ENCODE data around the gene AXIN1.
"Not testable (repeated sequence)": the region's sequence is repeated elsewhere in the genome, so short reads cannot be mapped to it uniquely, and the experiment has no call there.

DNA sequence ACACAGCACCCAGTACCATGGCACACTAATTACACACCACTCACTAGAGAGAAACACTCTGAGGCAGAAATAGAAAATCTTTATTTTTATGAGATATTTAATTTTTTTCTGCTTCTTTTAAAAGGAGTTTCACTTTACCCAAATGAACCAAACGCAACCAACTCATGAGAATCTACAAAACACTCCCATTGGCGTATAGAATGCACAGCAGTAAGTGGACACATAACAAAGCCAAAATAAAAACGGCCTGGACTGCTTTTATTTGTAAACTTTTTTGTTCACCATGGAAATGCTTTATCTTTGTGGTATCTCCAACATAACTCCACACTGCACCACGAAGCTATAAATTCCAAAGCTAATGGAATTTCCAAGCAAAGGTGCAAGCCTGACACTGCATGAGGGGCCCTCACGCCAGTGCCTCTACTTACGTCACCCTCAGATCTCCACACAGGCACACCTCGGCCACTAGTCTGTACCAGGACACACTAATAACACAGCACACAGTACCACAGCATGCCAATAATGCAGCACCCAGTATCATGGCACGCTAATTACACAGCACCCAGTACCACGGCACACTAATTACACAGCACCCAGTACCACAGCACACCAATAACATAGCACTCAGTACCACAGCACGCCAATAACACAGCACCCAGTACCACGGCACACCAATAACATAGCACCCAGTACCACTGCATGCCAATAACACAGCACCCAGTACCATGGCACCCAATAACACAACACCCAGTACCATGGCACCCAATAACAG lies 17.5 kb downstream of the AXIN1 start:
- TF ChIP-seq, protein P1, sequence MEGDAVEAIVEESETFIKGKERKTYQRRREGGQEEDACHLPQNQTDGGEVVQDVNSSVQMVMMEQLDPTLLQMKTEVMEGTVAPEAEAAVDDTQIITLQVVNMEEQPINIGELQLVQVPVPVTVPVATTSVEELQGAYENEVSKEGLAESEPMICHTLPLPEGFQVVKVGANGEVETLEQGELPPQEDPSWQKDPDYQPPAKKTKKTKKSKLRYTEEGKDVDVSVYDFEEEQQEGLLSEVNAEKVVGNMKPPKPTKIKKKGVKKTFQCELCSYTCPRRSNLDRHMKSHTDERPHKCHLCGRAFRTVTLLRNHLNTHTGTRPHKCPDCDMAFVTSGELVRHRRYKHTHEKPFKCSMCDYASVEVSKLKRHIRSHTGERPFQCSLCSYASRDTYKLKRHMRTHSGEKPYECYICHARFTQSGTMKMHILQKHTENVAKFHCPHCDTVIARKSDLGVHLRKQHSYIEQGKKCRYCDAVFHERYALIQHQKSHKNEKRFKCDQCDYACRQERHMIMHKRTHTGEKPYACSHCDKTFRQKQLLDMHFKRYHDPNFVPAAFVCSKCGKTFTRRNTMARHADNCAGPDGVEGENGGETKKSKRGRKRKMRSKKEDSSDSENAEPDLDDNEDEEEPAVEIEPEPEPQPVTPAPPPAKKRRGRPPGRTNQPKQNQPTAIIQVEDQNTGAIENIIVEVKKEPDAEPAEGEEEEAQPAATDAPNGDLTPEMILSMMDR (IDR thresholded peaks at IDR 0.05), result not testable (repeated sequence)
- not testable (repeated sequence) for TF ChIP-seq POLR2A, POLR2AphosphoS5 (IDR thresholded peaks at IDR 0.05)
